Renal cortex interstitium (tissue), 15 donors: ENCODE results near the gene EMX1. TPM values are rescaled to one million over a fixed set of nuclear protein-coding genes. Genes with fewer than 3 reads are reported as not detected.
A peak's percentile ranks its signal among the peaks of the same experiment; 100 is the strongest.

ENCODE experiments used
- DNase-seq, 11 donors: peaks; one replicate each; pipeline ENCODE4 v3.0.0-alpha.2; 2013; ENCODE audit warnings: low read depth in 9 of 11, low spot score in 4 of 11; ENCODE audit errors: extremely low read depth in 1 of 11
- long read RNA-seq, 16 experiments: transcript quantifications; one replicate each; lab custom pipeline, GENCODE V29; 2026
- polyA plus RNA-seq, 3 donors: library from polyadenylated mRNA; unstranded; fragments of 120-200 nt; gene quantifications; one replicate each; pipeline ENCODE4 v1.2.1, GENCODE V29; 2013; ENCODE audit not compliant: insufficient read length in 3 of 3

The EMX1 gene
- polyA plus RNA-seq, result 10 to 100 TPM; 30.2 to 48.9 (median 43.7) TPM
- long read RNA-seq, donor 1, transcript EMX1-203 (2 exons, 959 nt), result minor isoform, 6 of 35 reads
- long read RNA-seq, donor 1, transcript EMX1-201 (3 exons, 2,188 nt), result minor isoform, 9 of 35 reads
- long read RNA-seq, donor 1, transcript EMX1-206 (1 exons, 2,900 nt), result major isoform, 17 of 35 reads
- long read RNA-seq, donor 1, partial matches to known transcripts, result 0 of 35 reads
- long read RNA-seq, donor 1, other reads (novel, unspliced or antisense), result 0 of 35 reads
- long read RNA-seq, donor 2, transcript EMX1-206 (1 exons, 2,900 nt), result minor isoform, 8 of 23 reads
- long read RNA-seq, donor 2, transcript EMX1-201 (3 exons, 2,188 nt), result major isoform, 9 of 23 reads
- long read RNA-seq, donor 2, partial matches to known transcripts, result 0 of 23 reads
- long read RNA-seq, donor 2, other reads (novel, unspliced or antisense), result 0 of 23 reads
- long read RNA-seq, donor 3, transcript EMX1-206 (1 exons, 2,900 nt), result minor isoform, 26 of 60 reads
- long read RNA-seq, donor 3, transcript EMX1-201 (3 exons, 2,188 nt), result major isoform, 27 of 60 reads
- long read RNA-seq, donor 3, partial matches to known transcripts, result 0 of 60 reads
- long read RNA-seq, donor 3, other reads (novel, unspliced or antisense), result 0 of 60 reads
- long read RNA-seq, donor 4, transcript EMX1-201 (3 exons, 2,188 nt), result minor isoform, 9 of 26 reads
- long read RNA-seq, donor 4, transcript EMX1-206 (1 exons, 2,900 nt), result major isoform, 12 of 26 reads
- long read RNA-seq, donor 4, partial matches to known transcripts, result 0 of 26 reads
- long read RNA-seq, donor 4, other reads (novel, unspliced or antisense), result 0 of 26 reads
- long read RNA-seq, donor 5, result 0 reads
- long read RNA-seq, donor 6, transcript EMX1-206 (1 exons, 2,900 nt), result major isoform, 20 of 36 reads
- long read RNA-seq, donor 6, transcript EMX1-201 (3 exons, 2,188 nt), result minor isoform, 13 of 36 reads
- long read RNA-seq, donor 6, partial matches to known transcripts, result 0 of 36 reads
- long read RNA-seq, donor 6, other reads (novel, unspliced or antisense), result 0 of 36 reads
- long read RNA-seq, donor 7, transcript EMX1-201 (3 exons, 2,188 nt), result minor isoform, 15 of 35 reads
- long read RNA-seq, donor 7, transcript EMX1-206 (1 exons, 2,900 nt), result major isoform, 16 of 35 reads
- long read RNA-seq, donor 7, partial matches to known transcripts, result 0 of 35 reads
- long read RNA-seq, donor 7, other reads (novel, unspliced or antisense), result 0 of 35 reads
- long read RNA-seq, donor 8, transcript EMX1-203 (2 exons, 959 nt), result minor isoform, 5 of 63 reads
- long read RNA-seq, donor 8, transcript EMX1-201 (3 exons, 2,188 nt), result minor isoform, 23 of 63 reads
- long read RNA-seq, donor 8, transcript EMX1-206 (1 exons, 2,900 nt), result major isoform, 31 of 63 reads
- long read RNA-seq, donor 8, partial matches to known transcripts, result 0 of 63 reads
- long read RNA-seq, donor 8, other reads (novel, unspliced or antisense), result 0 of 63 reads
- long read RNA-seq, donor 9, transcript EMX1-206 (1 exons, 2,900 nt), result minor isoform, 9 of 25 reads
- long read RNA-seq, donor 9, transcript EMX1-201 (3 exons, 2,188 nt), result major isoform, 13 of 25 reads
- long read RNA-seq, donor 9, partial matches to known transcripts, result 0 of 25 reads
- long read RNA-seq, donor 9, other reads (novel, unspliced or antisense), result 0 of 25 reads
- long read RNA-seq, donor 10, transcript EMX1-206 (1 exons, 2,900 nt), result major isoform, 17 of 41 reads
- long read RNA-seq, donor 10, transcript EMX1-201 (3 exons, 2,188 nt), result minor isoform, 12 of 41 reads
- long read RNA-seq, donor 10, partial matches to known transcripts, result 7 of 41 reads
- long read RNA-seq, donor 10, other reads (novel, unspliced or antisense), result 0 of 41 reads
- long read RNA-seq, donor 11, transcript EMX1-206 (1 exons, 2,900 nt), result minor isoform, 10 of 49 reads
- long read RNA-seq, donor 11, transcript EMX1-201 (3 exons, 2,188 nt), result major isoform, 28 of 49 reads
- long read RNA-seq, donor 11, partial matches to known transcripts, result 8 of 49 reads
- long read RNA-seq, donor 11, other reads (novel, unspliced or antisense), result 0 of 49 reads
- long read RNA-seq, donor 12, transcript EMX1-206 (1 exons, 2,900 nt), result major isoform, 13 of 29 reads
- long read RNA-seq, donor 12, transcript EMX1-201 (3 exons, 2,188 nt), result minor isoform, 10 of 29 reads
- long read RNA-seq, donor 12, partial matches to known transcripts, result 0 of 29 reads
- long read RNA-seq, donor 12, other reads (novel, unspliced or antisense), result 0 of 29 reads
- long read RNA-seq, donor 13, transcript EMX1-201 (3 exons, 2,188 nt), result minor isoform, 28 of 92 reads
- long read RNA-seq, donor 13, transcript EMX1-206 (1 exons, 2,900 nt), result major isoform, 37 of 92 reads
- long read RNA-seq, donor 13, partial matches to known transcripts, result 20 of 92 reads
- long read RNA-seq, donor 13, other reads (novel, unspliced or antisense), result 0 of 92 reads
- long read RNA-seq, donor 14, transcript EMX1-201 (3 exons, 2,188 nt), result minor isoform, 8 of 26 reads
- long read RNA-seq, donor 14, transcript EMX1-206 (1 exons, 2,900 nt), result major isoform, 9 of 26 reads
- long read RNA-seq, donor 14, partial matches to known transcripts, result 0 of 26 reads
- long read RNA-seq, donor 14, other reads (novel, unspliced or antisense), result 0 of 26 reads
- long read RNA-seq, donor 15, transcript EMX1-201 (3 exons, 2,188 nt), result minor isoform, 7 of 16 reads
- long read RNA-seq, donor 15, transcript EMX1-206 (1 exons, 2,900 nt), result major isoform, 8 of 16 reads
- long read RNA-seq, donor 15, partial matches to known transcripts, result 0 of 16 reads
- long read RNA-seq, donor 15, other reads (novel, unspliced or antisense), result 0 of 16 reads
- long read RNA-seq, donor 16, transcript EMX1-201 (3 exons, 2,188 nt), result major isoform, 46 of 99 reads
- long read RNA-seq, donor 16, transcript EMX1-206 (1 exons, 2,900 nt), result minor isoform, 44 of 99 reads
- long read RNA-seq, donor 16, partial matches to known transcripts, result 0 of 99 reads
- long read RNA-seq, donor 16, other reads (novel, unspliced or antisense), result 0 of 99 reads

DNA sequence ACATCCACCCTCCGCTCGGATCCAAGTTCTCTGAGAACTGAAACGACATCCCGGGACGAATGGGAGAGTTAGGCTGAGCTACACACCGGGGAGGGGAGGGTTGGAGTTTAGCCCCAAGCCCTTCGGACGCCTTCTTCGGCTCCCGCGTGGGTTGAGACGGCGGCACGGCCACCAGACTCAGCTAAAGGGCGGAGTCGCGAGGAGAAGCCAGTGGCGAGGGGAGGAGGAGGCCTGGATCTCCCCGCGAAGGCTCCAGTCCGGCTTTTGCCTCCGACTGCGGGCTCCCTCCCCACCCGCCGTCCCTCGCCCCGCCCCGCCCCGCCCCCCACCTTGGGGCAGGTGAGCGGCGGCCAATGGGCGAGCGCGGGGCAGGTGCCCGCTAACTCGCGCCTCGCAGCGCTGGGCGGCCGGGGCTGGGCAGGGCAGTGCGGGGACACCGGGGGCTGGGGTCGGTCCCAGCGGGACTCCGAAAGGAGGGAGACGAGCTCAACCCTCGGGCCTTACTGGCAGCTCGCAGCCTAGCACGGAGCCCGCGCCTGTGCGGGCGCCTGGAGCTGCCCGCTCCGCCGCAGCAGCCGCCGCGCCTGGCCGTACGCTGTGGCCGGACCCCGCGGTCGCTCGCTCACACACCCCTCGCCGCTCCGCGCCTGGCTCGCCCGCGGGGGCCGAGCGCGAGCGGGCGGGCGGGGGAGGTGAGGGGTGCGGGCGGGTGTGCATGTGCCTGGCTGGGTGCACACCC, at the start of gene EMX1:
EMX1 (plus strand) TSS at position 382 of the 739 bp plus-strand sequence; CDS start at position 716, 334 bp downstream.
- no peak for DNase-seq

DNA sequence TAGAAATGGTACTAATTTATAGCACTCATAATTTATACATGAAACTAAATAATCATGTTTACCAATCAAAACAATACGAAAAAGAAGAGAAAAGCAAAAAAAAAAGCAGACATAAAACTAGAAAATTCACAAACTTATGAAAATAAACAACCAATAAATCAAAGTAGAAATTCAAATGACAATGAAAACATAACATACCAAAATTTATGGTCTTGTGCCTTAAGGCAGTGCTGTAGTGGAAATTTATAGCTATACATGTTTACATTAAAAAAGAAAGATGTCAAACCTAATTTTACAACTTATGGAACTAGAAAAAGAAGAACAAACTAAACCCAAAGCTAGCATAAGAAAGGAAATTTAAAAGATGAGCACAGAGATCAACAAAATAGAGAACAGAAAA, 46.3 kb upstream of the EMX1 start:
- DNase-seq, result no peak

DNA sequence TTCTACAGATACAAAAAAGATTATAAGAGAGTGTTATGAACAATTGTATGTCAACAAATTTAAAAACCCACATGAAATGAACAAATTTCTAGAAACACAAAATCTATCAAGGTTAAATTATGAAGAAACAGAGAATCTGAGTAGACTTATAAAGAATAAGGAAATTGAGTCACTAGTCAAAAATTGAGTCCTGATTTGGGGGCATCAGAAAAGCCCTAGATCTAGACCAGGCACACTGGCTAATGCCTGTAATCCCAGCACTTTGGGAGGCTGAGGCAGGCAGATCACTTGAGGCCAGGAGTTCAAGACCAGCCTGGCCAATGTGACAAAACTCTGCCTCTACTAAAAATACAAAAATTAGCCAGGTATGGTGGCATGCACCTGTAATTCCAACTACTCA, 45.4 kb upstream of the EMX1 start:
- DNase-seq, result no peak

DNA sequence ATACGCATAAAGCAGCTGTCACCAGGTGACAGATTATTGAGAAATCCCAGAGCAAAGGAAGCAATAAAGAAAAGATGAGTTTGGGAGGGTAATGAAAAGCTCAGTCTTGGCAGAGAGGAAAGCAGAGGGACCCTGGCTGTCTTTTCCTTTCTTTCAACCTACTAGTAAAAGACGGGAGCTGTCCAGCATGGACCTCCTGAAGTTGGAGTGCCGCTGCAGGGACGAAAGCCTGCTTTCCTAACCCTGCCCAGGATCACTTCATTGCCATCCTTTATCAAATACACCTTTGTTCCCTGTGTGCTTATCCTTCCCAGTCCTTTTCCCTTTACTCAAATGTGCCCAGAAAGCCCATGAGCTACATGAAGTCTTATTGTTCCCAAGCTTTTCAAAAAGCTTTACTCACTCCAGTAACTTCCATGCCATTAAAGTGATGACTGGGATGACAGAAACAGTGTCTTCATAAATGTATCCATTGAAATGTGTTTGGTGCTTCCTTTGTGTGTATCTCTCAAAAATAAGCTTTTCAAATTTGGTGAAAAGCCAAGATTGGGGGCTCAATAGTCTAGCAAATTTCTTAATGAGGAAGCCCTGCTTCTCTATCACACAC, 33.9 kb upstream of the EMX1 start:
- DNase-seq, result peak in 8 of 11 donors; percentile 44 to 75 (median 59)

DNA sequence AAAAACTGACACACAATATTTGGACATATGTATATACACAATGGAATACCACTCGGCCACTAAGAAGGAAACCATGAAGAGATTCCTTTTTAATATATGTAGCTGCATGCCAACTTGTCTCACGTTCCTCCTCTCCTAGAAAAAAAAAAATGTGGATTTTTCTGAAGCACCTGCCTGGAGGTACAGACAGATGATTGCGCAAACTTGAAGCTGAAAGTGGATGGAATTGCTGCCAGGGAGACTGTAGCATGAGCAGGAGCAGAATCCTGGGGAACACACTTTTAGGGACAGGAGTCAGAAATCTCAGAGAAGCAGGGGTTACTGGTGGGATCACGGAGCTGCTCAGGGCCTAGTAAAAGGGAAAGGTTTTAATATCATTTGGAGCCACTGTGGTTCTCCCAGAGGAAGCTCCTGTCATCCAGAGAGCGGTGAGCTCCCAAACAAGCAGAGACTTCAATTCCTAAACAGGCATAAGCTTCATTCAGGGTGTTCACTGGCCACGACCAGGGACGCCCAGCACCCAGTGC, 30.8 kb upstream of the EMX1 start:
- DNase-seq, result no peak

DNA sequence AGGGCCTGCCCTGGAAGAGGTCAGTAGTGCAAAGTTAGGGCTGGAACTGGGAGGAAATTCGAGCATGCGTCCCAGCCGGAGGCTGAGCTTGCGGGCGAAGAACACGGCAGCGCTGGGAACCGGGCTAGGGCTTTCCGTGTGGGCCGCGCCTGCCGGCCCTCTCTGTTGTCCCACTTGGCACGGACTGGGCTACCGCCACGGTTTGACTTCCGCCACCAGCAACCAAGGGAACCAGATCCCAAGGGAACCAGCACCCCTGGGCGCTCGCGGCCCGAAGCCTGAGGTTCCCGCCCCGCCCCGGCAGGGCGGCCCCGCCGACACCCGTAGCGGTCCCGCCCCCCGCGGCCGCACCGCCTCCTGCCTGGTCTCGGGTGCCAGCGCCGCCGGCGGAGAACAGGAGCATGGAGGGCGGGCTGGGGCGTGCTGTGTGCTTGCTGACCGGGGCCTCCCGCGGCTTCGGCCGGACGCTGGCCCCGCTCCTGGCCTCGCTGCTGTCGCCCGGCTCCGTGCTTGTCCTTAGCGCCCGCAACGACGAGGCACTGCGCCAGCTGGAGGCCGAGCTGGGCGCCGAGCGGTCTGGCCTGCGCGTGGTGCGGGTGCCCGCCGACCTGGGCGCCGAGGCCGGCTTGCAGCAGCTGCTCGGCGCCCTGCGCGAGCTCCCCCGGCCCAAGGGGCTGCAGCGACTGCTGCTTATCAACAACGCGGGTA, 30.1 kb upstream of the EMX1 start, which contains the start of gene SPR:
SPR (plus strand) TSS at position 377 of the 708 bp plus-strand sequence; CDS start at position 402, 25 bp downstream.
- DNase-seq, result peak in 8 of 11 donors; percentile 17 to 36 (median 23)

DNA sequence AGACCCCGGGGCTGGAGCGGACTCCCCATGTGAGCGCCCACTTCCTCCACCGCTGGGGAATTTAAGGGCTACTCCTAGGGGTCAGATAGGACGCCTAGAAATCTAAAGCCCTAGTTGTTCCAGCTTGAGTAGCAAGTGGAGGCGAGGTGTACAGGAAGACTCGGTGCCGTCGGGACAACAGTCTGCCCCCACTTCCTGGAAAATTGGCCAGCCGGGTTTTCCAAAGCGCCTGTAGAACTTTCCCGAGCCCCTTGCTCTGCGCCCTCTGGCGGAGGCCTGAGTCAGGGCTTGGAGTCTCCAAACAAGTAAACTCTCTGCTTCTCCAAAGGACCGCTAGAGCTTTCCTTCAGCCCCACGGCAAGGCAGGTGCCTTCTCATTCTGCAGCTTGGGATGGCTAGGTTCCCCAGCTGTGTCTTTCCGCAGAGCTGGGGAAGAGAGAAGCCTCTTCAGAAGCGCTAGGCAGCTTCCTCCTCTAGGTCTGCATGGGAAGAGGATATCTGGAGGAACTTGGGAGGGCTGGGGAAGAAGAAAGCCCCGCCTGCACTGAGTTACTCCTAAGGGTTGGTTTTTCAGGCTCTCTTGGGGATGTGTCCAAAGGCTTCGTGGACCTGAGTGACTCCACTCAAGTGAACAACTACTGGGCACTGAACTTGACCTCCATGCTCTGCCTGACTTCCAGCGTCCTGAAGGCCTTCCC, 29.4 kb upstream of the EMX1 start:
- DNase-seq, result peak; percentile 52 to 89 (median 80)

DNA sequence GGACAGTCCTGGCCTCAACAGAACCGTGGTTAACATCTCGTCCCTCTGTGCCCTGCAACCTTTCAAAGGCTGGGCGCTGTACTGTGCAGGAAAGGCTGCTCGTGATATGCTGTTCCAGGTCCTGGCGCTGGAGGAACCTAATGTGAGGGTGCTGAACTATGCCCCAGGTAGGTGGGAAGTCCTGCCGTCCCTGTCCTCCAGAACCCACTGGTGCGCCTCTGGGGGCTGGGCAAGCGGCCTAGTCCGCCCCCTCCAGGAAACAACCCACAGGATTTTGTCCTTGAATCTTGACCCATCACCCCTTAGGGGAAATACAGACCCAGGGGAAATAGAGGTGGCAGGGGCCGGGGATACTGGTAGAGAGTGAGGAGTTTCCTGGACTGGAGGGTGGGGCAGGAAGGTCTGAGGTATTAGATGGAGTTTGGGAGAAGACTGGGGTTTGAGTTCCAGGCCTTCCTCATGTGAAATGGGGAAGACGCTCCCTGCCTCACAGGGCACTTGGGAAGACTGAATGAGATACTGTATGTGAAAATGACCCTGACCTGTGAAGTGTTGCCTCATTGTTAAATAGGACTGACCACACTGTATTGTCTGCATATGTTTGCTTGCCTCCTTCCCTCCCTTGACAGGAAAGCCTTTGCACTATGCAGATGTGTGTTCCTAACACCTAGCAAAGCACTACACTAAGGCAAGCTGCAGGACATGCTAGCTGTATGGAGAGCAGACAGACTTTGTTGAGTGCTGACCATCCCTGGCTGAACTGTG, 28.7 kb upstream of the EMX1 start:
- DNase-seq, result no peak

DNA sequence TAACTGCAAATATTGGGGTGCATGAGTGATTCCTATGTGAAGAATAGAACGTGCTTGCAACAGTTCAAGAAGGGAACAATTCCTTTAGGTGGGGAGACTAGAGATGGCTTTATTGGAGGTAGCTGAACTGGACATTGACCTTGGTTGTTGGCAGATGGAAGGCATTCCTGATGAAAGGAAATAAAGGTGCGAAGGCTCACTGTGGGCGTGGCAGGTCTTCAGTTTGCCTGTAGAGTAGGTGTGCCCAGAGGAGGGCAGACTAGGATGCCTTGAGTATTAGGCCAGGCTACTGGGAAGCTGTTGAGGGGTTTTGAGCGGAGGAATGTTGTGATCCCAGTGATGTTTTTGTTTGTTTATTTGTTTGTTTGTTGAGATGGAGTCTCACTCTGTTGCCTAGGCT, 27.3 kb upstream of the EMX1 start:
- no peak for DNase-seq

DNA sequence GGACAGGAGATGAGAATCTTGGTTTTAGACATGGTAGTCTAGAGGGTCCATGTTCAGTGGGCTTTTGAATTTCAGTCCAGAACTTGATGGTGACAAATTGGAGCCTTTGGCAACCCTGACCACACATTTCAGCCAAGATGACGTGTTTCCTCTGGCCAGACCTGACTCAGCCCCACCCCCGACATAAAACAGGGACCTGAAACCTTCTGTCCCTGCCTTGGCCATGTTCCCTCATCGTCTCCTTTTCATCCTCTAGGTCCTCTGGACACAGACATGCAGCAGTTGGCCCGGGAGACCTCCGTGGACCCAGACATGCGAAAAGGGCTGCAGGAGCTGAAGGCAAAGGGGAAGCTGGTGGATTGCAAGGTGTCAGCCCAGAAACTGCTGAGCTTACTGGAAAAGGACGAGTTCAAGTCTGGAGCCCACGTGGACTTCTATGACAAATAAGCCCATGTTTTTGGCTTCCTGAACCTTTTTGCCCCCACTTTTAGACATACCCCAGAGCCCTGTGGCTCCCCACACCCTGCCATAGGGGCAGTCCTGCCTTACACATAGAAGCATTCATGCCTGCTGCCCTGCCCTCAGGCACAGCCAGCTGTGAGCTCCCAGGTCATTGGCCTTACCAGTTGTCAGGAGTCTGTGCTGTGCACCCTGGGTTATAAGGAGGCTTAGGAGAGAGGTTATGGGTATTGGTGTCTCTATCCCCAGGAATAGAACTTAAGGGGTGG, 26.1 kb upstream of the EMX1 start:
- no peak for DNase-seq

DNA sequence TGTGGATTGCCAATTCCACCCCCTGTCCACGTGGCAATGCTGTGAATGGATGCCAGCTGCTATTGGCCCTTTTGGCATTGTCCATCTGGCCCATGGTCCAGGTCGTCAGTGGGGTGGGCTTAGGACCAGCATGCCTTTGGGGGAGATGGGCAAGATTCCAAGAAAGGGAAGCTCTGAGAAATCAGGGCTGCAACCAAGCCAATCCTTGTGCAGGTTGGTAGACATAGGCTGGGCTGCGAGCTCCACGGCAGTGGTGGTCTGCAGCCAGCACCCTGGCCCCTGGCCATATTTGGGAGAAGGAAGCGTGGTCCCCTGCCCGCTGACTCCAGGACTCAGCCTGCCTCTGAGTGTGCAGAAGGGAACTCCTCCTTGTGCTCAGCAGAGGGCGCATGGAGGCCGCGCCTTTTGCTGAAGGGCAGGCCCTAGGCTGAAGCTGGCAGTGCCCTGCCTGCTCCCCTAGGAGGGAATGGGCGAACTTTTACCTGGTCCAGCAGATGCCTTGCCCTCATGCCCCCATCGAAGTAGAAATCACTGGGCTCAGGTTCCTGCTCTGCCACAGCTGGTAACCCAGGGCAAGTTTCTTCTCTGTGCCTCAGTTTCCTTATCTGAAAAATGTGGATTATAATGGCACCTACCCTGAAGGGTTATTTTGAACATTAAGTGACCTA, 24.7 kb upstream of the EMX1 start:
- DNase-seq, result peak in 1 of 11 donors; percentile 51
